SJSA1 (cell line): ENCODE measurements around the gene LIN7C. TPM values are rescaled to one million over a fixed set of nuclear protein-coding genes. Genes with fewer than 3 reads are reported as not detected.
A peak's percentile ranks its signal among the peaks of the same experiment; 100 is the strongest.
"Not testable (repeated sequence)": the region's sequence is repeated elsewhere in the genome, so short reads cannot be mapped to it uniquely, and the experiment has no call there.

Experiments
- DNase-seq, 2 experiments: peaks; one replicate each; pipeline ENCODE4 v3.0.0-alpha.2; 2015 to 2020; ENCODE audit warnings: low spot score in 2 of 2, low read depth in 1 of 2
- H3K27ac ChIP-seq: fragments of 250-450 bp; sonication (Bioruptor Pico); 2 replicates; pipeline ENCODE4 v1.5.1; 2020; ENCODE audit warnings: mild to moderate bottlenecking, moderate library complexity
- H3K27me3 ChIP-seq: fragments of 250-450 bp; sonication (Bioruptor Pico); replicated peaks from 2 replicates; pipeline ENCODE4 v1.5.1; 2020; ENCODE audit warnings: mild to moderate bottlenecking, moderate library complexity
- H3K36me3 ChIP-seq: fragments of 250-450 bp; sonication (Bioruptor Pico); 2 replicates; pipeline ENCODE4 v1.5.1; 2020; ENCODE audit warnings: mild to moderate bottlenecking
- H3K4me1 ChIP-seq: fragments of 250-450 bp; sonication (Bioruptor Pico); replicated peaks from 2 replicates; pipeline ENCODE4 v1.6.1; 2021; ENCODE audit warnings: mild to moderate bottlenecking
- H3K4me3 ChIP-seq: fragments of 250-450 bp; sonication (Bioruptor Pico); 2 replicates; pipeline ENCODE4 v1.5.1; 2020; ENCODE audit warnings: mild to moderate bottlenecking
- H3K9me3 ChIP-seq: fragments of 250-450 bp; sonication (Bioruptor Pico); replicated peaks from 2 replicates; pipeline ENCODE4 v1.5.1; 2020; ENCODE audit warnings: mild to moderate bottlenecking
- total RNA-seq: library from RNA; depleted of rRNA; stranded (reverse); fragments of >200 nt; shearing (Covaris generic); gene quantifications from 2 replicates; pipeline ENCODE4 v1.2.3, GENCODE V29; 2014

LIN7C gene
- total RNA-seq, 1 experiment from 2014 or later, result 130 TPM

DNA sequence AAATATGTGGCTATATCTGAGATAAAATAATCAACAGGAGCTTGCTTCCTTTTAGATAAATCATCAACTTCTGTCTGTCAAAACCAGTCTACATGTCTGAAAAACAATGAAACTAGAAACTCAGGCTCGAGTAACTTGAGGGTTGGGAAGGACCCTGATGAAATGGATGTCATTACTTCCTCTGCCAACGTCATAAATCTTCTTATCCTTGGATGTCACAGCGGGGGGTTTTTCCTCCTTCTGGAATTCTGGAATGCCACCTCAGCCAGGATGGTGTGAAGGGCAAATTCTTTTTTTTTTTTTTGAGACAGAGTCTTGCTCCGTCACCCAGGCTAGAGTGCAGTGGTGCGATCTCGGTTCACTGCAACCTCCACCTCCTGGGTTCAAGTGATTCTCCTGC, 47.4 kb downstream of the LIN7C start:
- Histone ChIP-seq H3K27ac (no peak overlapping the region), H3K9me3 (no peaks in the 10 kb centered on the region), H3K4me3 (no peak overlapping the region), H3K36me3 (0 out of 2 replicates have a peak, but pooled peaks cover 4% of the 10 kb centered on the region), H3K27me3 (no peaks in the 10 kb centered on the region), H3K4me1 (peaks cover 29% of the 10 kb centered on the region)
- DNase-seq, result no peak

GRCh38 chr11:27458182-27458581, 48.4 kb downstream of the LIN7C start:
- no peak overlapping the region for H3K4me3 ChIP-seq
- H3K36me3 ChIP-seq, result no peaks in the 10 kb centered on the region
- no peak overlapping the region for H3K27ac ChIP-seq
- H3K9me3 ChIP-seq, result no peaks in the 10 kb centered on the region
- H3K4me1 ChIP-seq, result peaks cover 23% of the 10 kb centered on the region
- no peaks in the 10 kb centered on the region for H3K27me3 ChIP-seq
- DNase-seq, result no peak

GRCh38 chr11:27456795-27457329, 49.7 kb downstream of the LIN7C start:
- DNase-seq, result no peak
- H3K4me1 ChIP-seq, result peaks cover 19% of the 10 kb centered on the region
- no peaks in the 10 kb centered on the region for H3K27me3 ChIP-seq
- no peak overlapping the region for H3K27ac ChIP-seq
- H3K9me3 ChIP-seq, result no peaks in the 10 kb centered on the region
- H3K4me3 ChIP-seq, result no peak overlapping the region
- H3K36me3 ChIP-seq, result no peaks in the 10 kb centered on the region

DNA sequence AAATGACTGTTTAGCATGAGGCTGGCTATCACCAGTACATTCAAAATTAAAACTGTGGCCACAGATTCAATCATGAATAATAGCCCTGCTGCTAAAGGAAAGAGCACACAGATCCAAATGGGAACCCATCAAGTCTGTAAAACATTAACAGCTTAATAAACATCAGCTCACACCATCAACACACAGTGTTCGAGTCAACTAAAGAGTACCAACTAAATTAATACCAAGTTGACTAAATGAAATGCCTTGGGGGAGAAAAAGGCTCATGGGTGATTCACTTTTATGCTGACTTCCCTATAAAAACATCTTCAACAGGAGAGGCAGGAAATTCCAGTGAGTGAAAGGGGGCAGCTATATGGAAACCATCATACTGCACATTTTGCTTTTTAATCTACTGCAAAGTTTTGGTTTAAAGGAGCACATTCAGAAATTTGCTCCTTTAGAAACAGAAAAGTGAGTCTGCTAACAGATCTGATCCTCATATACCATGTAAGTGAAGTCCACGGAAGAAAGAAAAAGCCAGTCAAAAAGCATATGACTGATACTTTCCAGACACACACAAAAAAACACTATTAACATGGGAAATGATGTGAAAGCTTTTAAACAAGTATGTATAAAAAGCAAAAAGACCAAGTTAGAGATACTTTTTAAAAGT, 50.3 kb downstream of the LIN7C start:
- no peaks in the 10 kb centered on the region for H3K36me3 ChIP-seq
- H3K4me1 ChIP-seq, result peaks cover 19% of the 10 kb centered on the region
- H3K9me3 ChIP-seq, result no peaks in the 10 kb centered on the region
- DNase-seq, result no peak
- H3K4me3 ChIP-seq, result no peak overlapping the region
- no peaks in the 10 kb centered on the region for H3K27me3 ChIP-seq
- H3K27ac ChIP-seq, result 0 out of 2 replicates have a peak overlapping the region, but pooled peaks have one; percentile 10

GRCh38 chr11:27455667-27456066, 50.9 kb downstream of the LIN7C start:
- no peaks in the 10 kb centered on the region for H3K9me3 ChIP-seq
- no peaks in the 10 kb centered on the region for H3K27me3 ChIP-seq
- H3K36me3 ChIP-seq, result no peaks in the 10 kb centered on the region
- H3K27ac ChIP-seq, result 0 out of 2 replicates have a peak overlapping the region, but pooled peaks have one; percentile 10
- DNase-seq, result no peak
- no peak overlapping the region for H3K4me3 ChIP-seq
- H3K4me1 ChIP-seq, result peaks cover 19% of the 10 kb centered on the region

- Histone ChIP-seq H3K27me3 (no peaks in the 10 kb centered on the region), H3K4me1 (peaks cover 19% of the 10 kb centered on the region), H3K4me3 (no peak overlapping the region), H3K9me3 (no peaks in the 10 kb centered on the region), H3K36me3 (no peaks in the 10 kb centered on the region), H3K27ac (no peak overlapping the region)
- no peak for DNase-seq
These were observed 52.9 kb downstream of the LIN7C start for GRCh38 chr11:27453701-27454100.

DNA sequence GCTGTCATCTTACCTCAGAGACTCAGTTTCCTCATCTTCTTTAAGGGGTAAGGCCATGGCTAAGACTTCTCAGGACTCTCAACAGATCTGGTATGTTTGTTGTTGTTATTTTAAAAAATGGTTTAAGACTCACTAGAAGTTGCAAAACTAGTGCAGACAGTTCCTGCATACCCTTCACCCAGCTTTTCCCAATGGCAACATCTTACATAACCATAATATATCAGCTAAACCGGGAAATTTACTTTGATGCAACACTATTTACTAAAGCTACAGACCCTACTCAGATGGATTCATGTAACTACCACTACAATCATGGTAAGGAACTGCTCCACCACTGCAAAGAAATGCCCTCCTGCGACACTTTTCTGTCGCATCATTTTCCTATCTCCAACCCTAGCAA, 54.4 kb downstream of the LIN7C start:
- Histone ChIP-seq H3K27me3 (no peaks in the 10 kb centered on the region), H3K36me3 (no peaks in the 10 kb centered on the region), H3K4me1 (peaks cover 25% of the 10 kb centered on the region), H3K27ac (no peak overlapping the region), H3K9me3 (no peaks in the 10 kb centered on the region), H3K4me3 (no peak overlapping the region)
- DNase-seq, result no peak

DNA sequence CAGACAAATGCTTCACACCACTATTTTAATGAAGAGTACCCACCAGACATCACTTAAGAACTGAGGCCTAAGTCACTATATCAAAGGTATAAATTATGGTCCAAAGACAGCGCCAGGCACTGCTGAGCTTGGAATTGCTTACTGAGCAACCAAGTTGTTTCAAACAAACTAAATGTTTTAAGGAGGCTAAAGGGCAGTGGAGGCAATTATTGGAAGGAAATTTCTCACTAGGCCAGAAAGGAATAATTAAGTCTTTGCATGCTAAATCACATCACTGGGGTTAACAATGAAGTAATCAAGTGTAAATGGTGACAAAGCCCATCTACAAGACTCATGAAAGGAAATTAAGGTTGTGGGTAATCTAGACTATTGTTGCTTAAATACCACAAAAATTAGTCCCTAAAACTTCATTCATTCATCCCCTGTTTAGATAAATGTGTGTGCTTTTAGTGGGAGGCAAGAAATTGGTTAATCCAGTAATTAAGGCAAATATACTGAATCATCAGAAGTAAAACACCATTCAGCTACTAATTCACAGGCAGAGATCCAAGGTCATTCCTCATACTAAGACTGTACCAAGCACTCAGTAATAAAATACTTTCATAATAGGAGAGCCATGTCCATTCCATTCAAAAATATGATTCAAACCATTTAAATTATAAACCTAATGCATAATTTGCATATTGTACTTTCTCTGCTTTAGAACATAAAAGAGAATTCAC, 55.2 kb downstream of the LIN7C start:
- H3K4me3 ChIP-seq, result no peak overlapping the region
- H3K4me1 ChIP-seq, result peaks cover 18% of the 10 kb centered on the region
- no peaks in the 10 kb centered on the region for H3K27me3 ChIP-seq
- no peaks in the 10 kb centered on the region for H3K9me3 ChIP-seq
- no peak overlapping the region for H3K27ac ChIP-seq
- DNase-seq, result no peak
- no peaks in the 10 kb centered on the region for H3K36me3 ChIP-seq

DNA sequence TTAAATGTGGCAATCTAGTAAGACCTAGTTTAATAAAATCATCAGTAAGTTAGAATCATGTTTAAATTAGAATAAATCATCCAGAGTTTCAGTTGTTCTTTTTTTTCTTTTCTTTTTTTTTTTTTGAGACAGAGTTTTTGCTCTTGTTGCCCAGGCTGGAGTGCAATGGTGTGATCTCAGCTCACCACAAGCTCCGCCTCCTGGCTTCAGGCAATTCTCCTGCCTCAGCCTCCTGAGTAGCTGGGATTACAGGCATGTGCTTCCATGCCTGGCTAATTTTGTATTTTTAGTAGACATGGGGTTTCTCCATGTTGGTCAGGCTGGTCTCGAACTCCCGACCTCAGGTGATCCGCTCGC, 58.4 kb downstream of the LIN7C start:
- H3K27me3 ChIP-seq, result not testable (repeated sequence)

DNA sequence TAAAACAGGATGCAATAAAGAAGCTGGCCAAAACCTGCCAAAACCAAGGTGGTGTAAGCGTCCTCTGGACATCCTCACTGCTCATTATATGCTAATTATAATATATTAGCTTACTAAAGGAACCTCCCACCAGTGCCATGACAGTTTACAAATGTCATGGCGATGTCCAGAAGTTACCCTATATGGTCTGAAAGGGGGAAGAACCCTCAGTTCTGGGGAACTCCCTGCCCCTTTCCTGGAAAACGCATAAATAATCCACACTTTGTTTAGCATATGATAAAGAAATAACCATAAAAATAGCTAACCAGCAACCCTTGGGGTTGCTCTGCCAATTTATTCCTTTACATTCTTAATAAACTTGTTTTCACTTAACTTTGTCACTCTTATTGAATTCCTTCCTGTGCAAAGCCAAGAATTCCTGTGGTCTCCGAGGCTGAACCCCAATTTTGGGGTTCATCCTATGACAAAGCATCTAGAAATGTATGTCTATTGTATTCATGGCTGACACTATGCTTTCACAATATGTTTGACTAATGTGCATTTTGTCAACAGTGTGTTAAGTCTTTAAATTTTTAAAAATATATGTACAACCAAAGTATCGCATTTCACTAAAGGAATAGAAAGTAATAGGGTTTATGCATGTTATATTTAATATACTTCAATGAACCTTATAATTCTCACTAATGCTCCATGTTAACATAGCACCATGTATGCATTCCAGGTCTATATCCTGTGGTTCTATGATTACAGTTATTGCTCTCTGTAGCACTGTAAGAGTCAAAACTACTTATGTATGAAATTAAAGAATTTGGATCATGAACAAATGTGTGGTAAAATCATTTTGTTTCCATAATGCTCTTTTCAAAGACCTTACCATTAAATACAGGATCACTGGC, 59.0 kb downstream of the LIN7C start:
- Histone ChIP-seq H3K27ac (no peak overlapping the region), H3K27me3 (no peaks in the 10 kb centered on the region), H3K4me1 (peaks cover 6% of the 10 kb centered on the region; the same call in 1 of the 2 replicates), H3K9me3 (no peaks in the 10 kb centered on the region), H3K36me3 (no peaks in the 10 kb centered on the region), H3K4me3 (no peak overlapping the region)
- DNase-seq, result no peak

More for the DNA sequence above, 58.4 kb downstream of the LIN7C start:
- not testable (repeated sequence) for H3K27ac ChIP-seq, H3K36me3 ChIP-seq, H3K4me3 ChIP-seq, H3K9me3 ChIP-seq, H3K4me1 ChIP-seq, DNase-seq

- Histone ChIP-seq H3K4me3 (no peak overlapping the region), H3K27me3 (no peaks in the 10 kb centered on the region), H3K36me3 (no peaks in the 10 kb centered on the region), H3K27ac (no peak overlapping the region), H3K4me1 (peaks cover 6% of the 10 kb centered on the region; the same call in 1 of the 2 replicates), H3K9me3 (no peaks in the 10 kb centered on the region)
- no peak for DNase-seq
These were observed 60.9 kb downstream of the LIN7C start for GRCh38 chr11:27445625-27446024.

DNA sequence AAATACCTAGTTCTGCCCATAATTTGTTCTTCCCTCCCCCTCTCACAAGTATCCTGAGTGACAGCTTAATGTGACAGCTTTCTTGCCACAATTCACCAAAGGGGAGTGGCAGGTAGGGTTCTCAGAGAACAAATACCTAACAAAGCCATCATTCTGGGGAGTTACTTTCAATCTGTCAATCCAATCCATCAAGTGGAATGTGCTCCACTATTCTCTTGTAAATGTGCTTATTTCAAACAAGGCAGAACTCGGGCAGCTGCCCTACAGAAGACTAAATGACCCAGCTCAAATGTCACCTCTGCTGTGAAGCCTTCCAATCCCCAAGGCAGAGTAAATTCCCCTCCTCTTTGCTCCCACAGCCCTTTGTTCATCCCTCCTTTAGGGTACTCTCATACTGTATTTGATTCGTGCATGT, 61.8 kb downstream of the LIN7C start:
- no peaks in the 10 kb centered on the region for H3K36me3 ChIP-seq
- no peaks in the 10 kb centered on the region for H3K27me3 ChIP-seq
- no peak for DNase-seq
- no peak overlapping the region for H3K4me3 ChIP-seq
- no peaks in the 10 kb centered on the region for H3K9me3 ChIP-seq
- H3K27ac ChIP-seq, result no peak overlapping the region
- H3K4me1 ChIP-seq, result peaks cover 6% of the 10 kb centered on the region; the same call in 1 of the 2 replicates
